Measurements from ENCODE around the gene SCNN1G.

The SCNN1G gene

DNA sequence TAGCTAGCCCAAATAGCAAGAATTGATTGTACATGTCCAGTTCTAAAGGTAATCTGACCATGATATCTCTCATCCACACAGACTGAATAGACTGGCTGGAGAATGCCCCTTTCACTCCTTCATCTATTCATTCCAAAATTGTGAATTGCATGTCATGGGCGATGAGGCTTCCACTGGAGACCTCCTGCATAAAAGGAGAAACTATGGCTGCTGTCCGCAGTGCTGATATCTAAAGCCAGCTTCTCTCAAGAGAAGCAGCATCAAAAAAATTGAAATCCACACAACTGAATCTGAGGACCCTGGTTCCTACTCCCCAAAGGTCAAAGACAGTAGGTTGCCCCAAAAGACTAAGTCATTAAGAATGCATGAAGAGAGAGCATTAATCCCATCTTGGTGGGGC is 7.9 kb upstream of the SCNN1G start:
- TF ChIP-seq EZH2phosphoT487 (IDR thresholded peaks at IDR 0.05; ENCODE audit: borderline replicate concordance), result no peak
- no peak for TF ChIP-seq CTCF (conservative IDR thresholded peaks at IDR 0.05; ENCODE audit: low read length)
- Histone ChIP-seq H3K36me3 (ENCODE audit: insufficient read depth, low read length) (no peaks in the 10 kb centered on the region), H3K9me2 (replicated peaks; ENCODE audit: low read depth, low read length) (no peaks in the 10 kb centered on the region), H3F3A (ENCODE audit: low read depth) (no peaks in the 10 kb centered on the region), H2AFZ (ENCODE audit: low read length) (no peak overlapping the region), H3K27me3 (ENCODE audit: insufficient read depth, low read length, poor library complexity, severe bottlenecking) (no peaks in the 10 kb centered on the region), H3K9me3 (ENCODE audit: insufficient read depth, low read depth, low read length) (no peaks in the 10 kb centered on the region), H3K4me2 (ENCODE audit: low read depth, low read length, poor library complexity, severe bottlenecking) (no peak overlapping the region), H3K4me1 (ENCODE audit: insufficient read depth, low read length, poor library complexity, severe bottlenecking) (no peaks in the 10 kb centered on the region), H4K20me1 (ENCODE audit: insufficient read depth, low read length, poor library complexity, severe bottlenecking) (no peaks in the 10 kb centered on the region), H3K9ac (ENCODE audit: low read depth, low read length, poor library complexity, severe bottlenecking) (no peak overlapping the region), H3K4me3 (ENCODE audit: low read length, poor library complexity, severe bottlenecking) (no peak overlapping the region), H3K79me2 (ENCODE audit: insufficient read depth, low read length) (no peaks in the 10 kb centered on the region)

DNA sequence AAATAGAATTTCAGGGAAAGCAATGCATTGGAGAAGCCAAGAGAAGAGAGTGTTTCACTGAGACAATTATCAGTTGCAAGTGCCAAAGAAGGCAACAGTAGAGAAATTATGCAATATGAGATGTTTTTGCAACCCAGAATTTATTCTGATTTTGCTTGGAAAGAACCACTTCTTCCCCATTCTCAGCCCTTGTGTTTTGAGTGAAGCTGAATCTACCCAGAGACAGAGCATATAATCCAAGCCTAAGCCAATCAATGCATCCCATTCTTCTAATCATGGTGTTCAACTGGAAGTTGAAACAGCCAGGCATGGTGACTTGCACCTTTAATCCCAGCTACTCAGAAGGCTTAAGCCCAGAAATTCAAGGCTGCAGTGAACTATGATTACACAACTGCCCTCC is 6.9 kb upstream of the SCNN1G start:
- no peaks in the 10 kb centered on the region for H4K20me1 ChIP-seq (ENCODE audit: insufficient read depth, low read length, poor library complexity, severe bottlenecking)
- no peaks in the 10 kb centered on the region for H3K9me2 ChIP-seq (replicated peaks; ENCODE audit: low read depth, low read length)
- H3F3A ChIP-seq (ENCODE audit: low read depth), result no peaks in the 10 kb centered on the region
- no peak overlapping the region for H3K4me2 ChIP-seq (ENCODE audit: low read depth, low read length, poor library complexity, severe bottlenecking)
- no peaks in the 10 kb centered on the region for H3K79me2 ChIP-seq (ENCODE audit: insufficient read depth, low read length)
- H3K36me3 ChIP-seq (ENCODE audit: insufficient read depth, low read length), result no peaks in the 10 kb centered on the region
- no peak for TF ChIP-seq CTCF (conservative IDR thresholded peaks at IDR 0.05; ENCODE audit: low read length)
- TF ChIP-seq EZH2phosphoT487 (IDR thresholded peaks at IDR 0.05; ENCODE audit: borderline replicate concordance), result no peak
- no peaks in the 10 kb centered on the region for H3K9me3 ChIP-seq (ENCODE audit: insufficient read depth, low read depth, low read length)
- H3K9ac ChIP-seq (ENCODE audit: low read depth, low read length, poor library complexity, severe bottlenecking), result no peak overlapping the region
- no peak overlapping the region for H2AFZ ChIP-seq (ENCODE audit: low read length)
- no peaks in the 10 kb centered on the region for H3K27me3 ChIP-seq (ENCODE audit: insufficient read depth, low read length, poor library complexity, severe bottlenecking)
- H3K4me1 ChIP-seq (ENCODE audit: insufficient read depth, low read length, poor library complexity, severe bottlenecking), result no peaks in the 10 kb centered on the region
- no peak overlapping the region for H3K4me3 ChIP-seq (ENCODE audit: low read length, poor library complexity, severe bottlenecking)

GRCh38 chr16:23181506-23181905 is 1.0 kb upstream of the SCNN1G start:
- Histone ChIP-seq H2AFZ (ENCODE audit: low read length) (no peak overlapping the region), H3F3A (ENCODE audit: low read depth) (no peaks in the 10 kb centered on the region), H3K9me3 (ENCODE audit: insufficient read depth, low read depth, low read length) (no peaks in the 10 kb centered on the region), H3K9me2 (replicated peaks; ENCODE audit: low read depth, low read length) (no peaks in the 10 kb centered on the region), H4K20me1 (ENCODE audit: insufficient read depth, low read length, poor library complexity, severe bottlenecking) (no peaks in the 10 kb centered on the region), H3K4me2 (ENCODE audit: low read depth, low read length, poor library complexity, severe bottlenecking) (no peak overlapping the region), H3K9ac (ENCODE audit: low read depth, low read length, poor library complexity, severe bottlenecking) (no peak overlapping the region), H3K27me3 (ENCODE audit: insufficient read depth, low read length, poor library complexity, severe bottlenecking) (no peaks in the 10 kb centered on the region), H3K4me1 (ENCODE audit: insufficient read depth, low read length, poor library complexity, severe bottlenecking) (no peaks in the 10 kb centered on the region), H3K79me2 (ENCODE audit: insufficient read depth, low read length) (no peaks in the 10 kb centered on the region), H3K36me3 (ENCODE audit: insufficient read depth, low read length) (no peaks in the 10 kb centered on the region), H3K4me3 (ENCODE audit: low read length, poor library complexity, severe bottlenecking) (no peak overlapping the region)
- TF ChIP-seq CTCF (conservative IDR thresholded peaks at IDR 0.05; ENCODE audit: low read length) (no peak), EZH2phosphoT487 (IDR thresholded peaks at IDR 0.05; ENCODE audit: borderline replicate concordance) (no peak)

Measured in Loucy (cell line).